ENCODE results near the gene ETV6. TPM values are rescaled to one million over a fixed set of nuclear protein-coding genes. Genes with fewer than 3 reads are reported as not detected.

Gene ETV6
- total RNA-seq, 2 experiments from 2014 or later, result 17.1 to 19.3 TPM

DNA sequence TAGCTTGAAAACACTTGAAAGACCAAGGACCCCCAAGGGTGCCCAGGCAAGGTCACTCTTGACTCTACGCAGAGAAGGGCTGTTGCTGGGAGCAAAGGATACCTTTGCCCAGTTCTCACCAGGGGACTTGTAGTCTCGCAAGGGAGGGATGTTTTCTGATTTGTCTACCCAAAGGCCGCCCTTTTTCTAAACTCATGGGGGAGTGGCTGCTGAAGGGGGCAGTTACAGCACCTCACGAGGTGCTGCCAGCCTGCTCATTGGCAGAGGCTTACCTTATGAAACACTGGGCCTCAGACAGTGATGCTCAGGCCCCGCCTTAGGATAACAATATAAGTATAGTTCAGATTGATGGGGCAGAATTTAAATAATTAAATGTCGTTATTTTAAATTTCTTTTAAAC lies 107.0 kb downstream of the ETV6 start:
- Histone ChIP-seq H3K36me3 (ENCODE audit: insufficient read depth, low read length) (peaks cover 11% of the 10 kb centered on the region; the same call in 1 of the 2 replicates), H3K4me2 (ENCODE audit: low read length) (peak overlapping the region; percentile 76), H3K9me2 (ENCODE audit: insufficient read depth, low read length) (no peaks in the 10 kb centered on the region), H3K4me1 (ENCODE audit: insufficient read depth, low read length, poor library complexity, severe bottlenecking) (peaks cover 100% of the 10 kb centered on the region), H3K4me3 (ENCODE audit: low read depth, low read length, poor library complexity, severe bottlenecking) (peak overlapping the region; percentile 30), H2AFZ (ENCODE audit: low read length) (no peak overlapping the region; the same call in 1 of the 2 replicates), H3K27ac (ENCODE audit: low read depth, low read length, poor library complexity, severe bottlenecking) (peak overlapping the region; percentile 100), H4K20me1 (ENCODE audit: insufficient read depth, low read length) (no peaks in the 10 kb centered on the region), H3K79me2 (ENCODE audit: insufficient read depth, low read depth, low read length) (peaks cover 27% of the 10 kb centered on the region; the same call in 1 of the 2 replicates), H3K9me3 (ENCODE audit: low read length) (no peaks in the 10 kb centered on the region)
- no TSS peak for BruUV-seq (replicated peaks)
- CTCF ChIA-PET (ENCODE audit: unreplicated experiment), result interaction anchor here (0.6 kb wide), 1 partner anchor 269 kb away, joined by 3 read pairs; no protein-coding TSS in a partner anchor
- intact Hi-C loops (cut with micrococcal nuclease; ENCODE audit: unreplicated experiment), result loop anchor here (10.0 kb wide), 2 partner anchors 598 to 968 kb away; partner anchors contain the start of genes BORCS5 and MANSC1
- POLR2A ChIA-PET, result interaction anchor here (0.6 to 15.4 kb wide), 4 partner anchors 15 to 135 kb away, joined by 3 to 201 read pairs (median 28); no protein-coding TSS in a partner anchor
- peak; percentile 53 for DNase-seq (ENCODE audit: low spot score)
- TF ChIP-seq EZH2phosphoT487 (IDR thresholded peaks at IDR 0.05; ENCODE audit: borderline replicate concordance, low read depth, low read length), result no peak
- TF ChIP-seq, protein P1, sequence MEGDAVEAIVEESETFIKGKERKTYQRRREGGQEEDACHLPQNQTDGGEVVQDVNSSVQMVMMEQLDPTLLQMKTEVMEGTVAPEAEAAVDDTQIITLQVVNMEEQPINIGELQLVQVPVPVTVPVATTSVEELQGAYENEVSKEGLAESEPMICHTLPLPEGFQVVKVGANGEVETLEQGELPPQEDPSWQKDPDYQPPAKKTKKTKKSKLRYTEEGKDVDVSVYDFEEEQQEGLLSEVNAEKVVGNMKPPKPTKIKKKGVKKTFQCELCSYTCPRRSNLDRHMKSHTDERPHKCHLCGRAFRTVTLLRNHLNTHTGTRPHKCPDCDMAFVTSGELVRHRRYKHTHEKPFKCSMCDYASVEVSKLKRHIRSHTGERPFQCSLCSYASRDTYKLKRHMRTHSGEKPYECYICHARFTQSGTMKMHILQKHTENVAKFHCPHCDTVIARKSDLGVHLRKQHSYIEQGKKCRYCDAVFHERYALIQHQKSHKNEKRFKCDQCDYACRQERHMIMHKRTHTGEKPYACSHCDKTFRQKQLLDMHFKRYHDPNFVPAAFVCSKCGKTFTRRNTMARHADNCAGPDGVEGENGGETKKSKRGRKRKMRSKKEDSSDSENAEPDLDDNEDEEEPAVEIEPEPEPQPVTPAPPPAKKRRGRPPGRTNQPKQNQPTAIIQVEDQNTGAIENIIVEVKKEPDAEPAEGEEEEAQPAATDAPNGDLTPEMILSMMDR (conservative IDR thresholded peaks at IDR 0.05; ENCODE audit: low read length), result no peak

- H3K4me2 ChIP-seq (ENCODE audit: low read length), result peak overlapping the region; percentile 76
- H4K20me1 ChIP-seq (ENCODE audit: insufficient read depth, low read length), result no peaks in the 10 kb centered on the region
- POLR2A ChIA-PET, result interaction anchor here (0.6 to 8.1 kb wide), 8 partner anchors 15 to 608 kb away, joined by 3 to 49 read pairs (median 6); no protein-coding TSS in a partner anchor
- BruUV-seq (replicated peaks), result no TSS peak
- peaks cover 11% of the 10 kb centered on the region; the same call in 1 of the 2 replicates for H3K36me3 ChIP-seq (ENCODE audit: insufficient read depth, low read length)
- intact Hi-C loops (cut with micrococcal nuclease; ENCODE audit: unreplicated experiment), result loop anchor here (10.0 kb wide), 2 partner anchors 598 to 968 kb away; partner anchors contain the start of genes BORCS5 and MANSC1
- H3K4me3 ChIP-seq (ENCODE audit: low read depth, low read length, poor library complexity, severe bottlenecking), result no peak overlapping the region
- H3K9me2 ChIP-seq (ENCODE audit: insufficient read depth, low read length), result no peaks in the 10 kb centered on the region
- no peak for DNase-seq (ENCODE audit: low spot score)
- H2AFZ ChIP-seq (ENCODE audit: low read length), result no peak overlapping the region
- no peaks in the 10 kb centered on the region for H3K9me3 ChIP-seq (ENCODE audit: low read length)
- no peak for TF ChIP-seq EZH2phosphoT487 (IDR thresholded peaks at IDR 0.05; ENCODE audit: borderline replicate concordance, low read depth, low read length)
- TF ChIP-seq, protein P1 (conservative IDR thresholded peaks at IDR 0.05; ENCODE audit: low read length), result no peak
- CTCF ChIA-PET (ENCODE audit: unreplicated experiment), result no interaction called here
- H3K79me2 ChIP-seq (ENCODE audit: insufficient read depth, low read depth, low read length), result peaks cover 21% of the 10 kb centered on the region; the same call in 1 of the 2 replicates
- H3K27ac ChIP-seq (ENCODE audit: low read depth, low read length, poor library complexity, severe bottlenecking), result peak overlapping the region; percentile 100
- peaks cover 100% of the 10 kb centered on the region for H3K4me1 ChIP-seq (ENCODE audit: insufficient read depth, low read length, poor library complexity, severe bottlenecking)
These were observed 107.6 kb downstream of the ETV6 start for GRCh38 chr12:11757095-11757494.

GRCh38 chr12:11757531-11757930 lies 108.1 kb downstream of the ETV6 start:
- TF ChIP-seq, protein P1 (conservative IDR thresholded peaks at IDR 0.05; ENCODE audit: low read length), result no peak
- no peak for TF ChIP-seq EZH2phosphoT487 (IDR thresholded peaks at IDR 0.05; ENCODE audit: borderline replicate concordance, low read depth, low read length)
- ChIA-PET POLR2A (interaction anchor here (0.6 to 10.3 kb wide), 11 partner anchors 9 to 608 kb away, joined by 3 to 119 read pairs (median 4); no protein-coding TSS in a partner anchor), CTCF (ENCODE audit: unreplicated experiment) (interaction anchor here (0.7 to 2.9 kb wide), 3 partner anchors 8 to 34 kb away, joined by 3 to 12 read pairs (median 6); no protein-coding TSS in a partner anchor)
- Histone ChIP-seq H3K9me2 (ENCODE audit: insufficient read depth, low read length) (no peaks in the 10 kb centered on the region), H3K27ac (ENCODE audit: low read depth, low read length, poor library complexity, severe bottlenecking) (peak overlapping the region; percentile 100), H3K4me1 (ENCODE audit: insufficient read depth, low read length, poor library complexity, severe bottlenecking) (peaks cover 100% of the 10 kb centered on the region), H3K4me3 (ENCODE audit: low read depth, low read length, poor library complexity, severe bottlenecking) (peak overlapping the region; percentile 49), H3K79me2 (ENCODE audit: insufficient read depth, low read depth, low read length) (peaks cover 17% of the 10 kb centered on the region; the same call in 1 of the 2 replicates), H3K4me2 (ENCODE audit: low read length) (peak overlapping the region; percentile 76), H4K20me1 (ENCODE audit: insufficient read depth, low read length) (no peaks in the 10 kb centered on the region), H3K9me3 (ENCODE audit: low read length) (no peaks in the 10 kb centered on the region), H3K36me3 (ENCODE audit: insufficient read depth, low read length) (peaks cover 11% of the 10 kb centered on the region; the same call in 1 of the 2 replicates), H2AFZ (ENCODE audit: low read length) (no peak overlapping the region; the same call in 1 of the 2 replicates)
- BruUV-seq (replicated peaks), result no TSS peak
- DNase-seq (ENCODE audit: low spot score), result no peak
- intact Hi-C loops (cut with micrococcal nuclease; ENCODE audit: unreplicated experiment), result loop anchor here (10.0 kb wide), 2 partner anchors 597 to 967 kb away; partner anchors contain the start of genes BORCS5 and MANSC1
